Measurements from ENCODE around the gene C1QTNF2. TPM values are rescaled to one million over a fixed set of nuclear protein-coding genes. Genes with fewer than 3 reads are reported as not detected.

C1QTNF2 gene
- total and polyA plus RNA-seq, 9 donors = 0.25 to 3.7 (median 1.1) TPM; not detected in 1

- Histone ChIP-seq H3K4me3 (no peak overlapping the region), H3K27me3 (no peaks in the 10 kb centered on the region), H3K27ac (peak overlapping the region in 1 of 2 donors; percentile 60), H3K36me3 (no peaks in the 10 kb centered on the region), H3K9me3 (no peaks in the 10 kb centered on the region), H3K4me1 (ENCODE audit: insufficient read depth) (no peaks in the 10 kb centered on the region)
- WGBS, 3 donors = 86 to 95% (median 95%) methylated on average over 4 of the region's 4 CpGs
- intact Hi-C loops (cut with DNase I) = no loop called here
- TF ChIP-seq, protein P1, sequence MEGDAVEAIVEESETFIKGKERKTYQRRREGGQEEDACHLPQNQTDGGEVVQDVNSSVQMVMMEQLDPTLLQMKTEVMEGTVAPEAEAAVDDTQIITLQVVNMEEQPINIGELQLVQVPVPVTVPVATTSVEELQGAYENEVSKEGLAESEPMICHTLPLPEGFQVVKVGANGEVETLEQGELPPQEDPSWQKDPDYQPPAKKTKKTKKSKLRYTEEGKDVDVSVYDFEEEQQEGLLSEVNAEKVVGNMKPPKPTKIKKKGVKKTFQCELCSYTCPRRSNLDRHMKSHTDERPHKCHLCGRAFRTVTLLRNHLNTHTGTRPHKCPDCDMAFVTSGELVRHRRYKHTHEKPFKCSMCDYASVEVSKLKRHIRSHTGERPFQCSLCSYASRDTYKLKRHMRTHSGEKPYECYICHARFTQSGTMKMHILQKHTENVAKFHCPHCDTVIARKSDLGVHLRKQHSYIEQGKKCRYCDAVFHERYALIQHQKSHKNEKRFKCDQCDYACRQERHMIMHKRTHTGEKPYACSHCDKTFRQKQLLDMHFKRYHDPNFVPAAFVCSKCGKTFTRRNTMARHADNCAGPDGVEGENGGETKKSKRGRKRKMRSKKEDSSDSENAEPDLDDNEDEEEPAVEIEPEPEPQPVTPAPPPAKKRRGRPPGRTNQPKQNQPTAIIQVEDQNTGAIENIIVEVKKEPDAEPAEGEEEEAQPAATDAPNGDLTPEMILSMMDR (IDR thresholded peaks at IDR 0.05) = no peak
- TF ChIP-seq POLR2A (IDR thresholded peaks at IDR 0.05) (no peak), EP300 (IDR thresholded peaks at IDR 0.05) (no peak)
- no peak for DNase-seq
Measured at GRCh38 chr5:160310552-160311295, 59.7 kb downstream of the C1QTNF2 start.

DNA sequence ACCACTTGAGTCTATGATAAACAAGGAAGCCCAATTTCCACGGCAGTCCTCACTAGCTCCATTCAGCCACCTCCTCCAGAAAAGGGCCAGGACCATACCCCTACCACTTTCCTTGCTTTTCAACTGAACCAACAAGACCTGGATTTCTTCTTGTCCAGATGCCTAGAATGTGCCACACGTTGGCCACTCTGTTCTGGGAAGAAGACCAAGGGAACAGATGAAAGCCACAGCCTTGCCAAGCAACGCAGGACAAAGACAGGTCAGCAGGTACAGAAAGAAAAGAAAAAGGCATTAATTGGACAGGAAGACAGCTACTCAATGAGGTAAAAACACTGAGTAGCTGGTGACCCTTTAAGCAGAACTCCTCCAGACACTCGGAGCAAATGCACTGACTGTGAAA is 60.3 kb downstream of the C1QTNF2 start:
- no peaks in the 10 kb centered on the region for H3K4me1 ChIP-seq (ENCODE audit: insufficient read depth)
- no peak for DNase-seq

DNA sequence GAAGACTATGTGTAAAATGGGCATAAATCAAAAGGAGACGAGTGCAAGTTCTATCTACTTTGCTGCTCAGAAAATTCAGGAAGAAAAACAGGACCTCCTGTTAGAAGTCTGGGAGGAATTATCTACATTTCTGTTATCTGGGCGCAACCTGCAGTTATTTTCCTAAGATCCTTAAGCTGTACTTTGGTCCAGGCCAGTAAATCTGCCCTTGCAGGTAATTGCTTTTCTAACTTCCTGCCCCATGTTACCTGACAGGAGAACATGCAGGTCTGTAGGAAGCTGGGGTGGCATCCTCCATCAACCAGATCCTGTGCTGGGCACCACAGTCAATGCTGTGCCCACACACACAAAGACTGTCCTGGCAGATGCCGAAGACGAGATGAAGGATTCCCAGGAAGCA is 63.7 kb downstream of the C1QTNF2 start:
- intact Hi-C loops (cut with DNase I) = no loop called here
- Histone ChIP-seq H3K27me3 (no peaks in the 10 kb centered on the region), H3K4me3 (no peak overlapping the region), H3K4me1 (ENCODE audit: insufficient read depth) (no peaks in the 10 kb centered on the region), H3K9me3 (no peaks in the 10 kb centered on the region), H3K36me3 (no peaks in the 10 kb centered on the region), H3K27ac (no peak overlapping the region)
- 88 to 93% (median 91%) methylated on average over 4 of the region's 4 CpGs for WGBS, 3 donors
- no peak for DNase-seq
- TF ChIP-seq POLR2A (IDR thresholded peaks at IDR 0.05) (no peak), EP300 (IDR thresholded peaks at IDR 0.05) (no peak)
- TF ChIP-seq, protein P1 (IDR thresholded peaks at IDR 0.05) = no peak

More for the DNA sequence above, 60.3 kb downstream of the C1QTNF2 start:
- Histone ChIP-seq H3K27ac (no peak overlapping the region), H3K9me3 (no peaks in the 10 kb centered on the region), H3K4me3 (no peak overlapping the region), H3K27me3 (no peaks in the 10 kb centered on the region), H3K36me3 (no peaks in the 10 kb centered on the region)
- TF ChIP-seq EP300 (IDR thresholded peaks at IDR 0.05) (no peak), POLR2A (IDR thresholded peaks at IDR 0.05) (no peak)
- TF ChIP-seq, protein P1 (IDR thresholded peaks at IDR 0.05) = no peak
- WGBS, 3 donors = 89 to 95% (median 93%) methylated on average over 4 of the region's 4 CpGs
- intact Hi-C loops (cut with DNase I) = no loop called here

DNA sequence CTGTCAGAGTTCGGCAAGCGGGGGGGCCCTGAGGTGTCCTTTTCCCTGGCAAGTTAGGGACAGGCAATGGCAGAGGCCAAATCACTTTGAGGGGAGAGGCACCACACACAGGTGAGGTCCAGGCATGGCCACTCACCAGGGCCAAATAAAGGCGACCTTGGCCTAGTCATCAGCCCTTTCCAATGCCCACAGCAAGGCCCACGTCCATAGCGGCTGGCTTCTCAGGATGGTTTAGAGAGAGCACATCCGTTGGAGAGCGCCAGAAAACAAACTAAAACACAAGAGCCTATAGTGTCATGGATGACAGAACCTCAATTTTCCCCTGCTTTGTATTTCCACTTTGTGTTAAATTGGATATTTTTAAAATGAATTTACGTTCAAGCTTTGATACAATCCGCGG is 65.1 kb downstream of the C1QTNF2 start:
- WGBS, 3 donors = 88 to 95% (median 94%) methylated on average over 10 of the region's 10 CpGs
- TF ChIP-seq, protein P1 (IDR thresholded peaks at IDR 0.05) = no peak
- no peak for TF ChIP-seq POLR2A (IDR thresholded peaks at IDR 0.05)
- TF ChIP-seq EP300 (IDR thresholded peaks at IDR 0.05) = no peak
- H3K27me3 ChIP-seq = no peaks in the 10 kb centered on the region
- DNase-seq = no peak
- H3K4me3 ChIP-seq = no peak overlapping the region
- intact Hi-C loops (cut with DNase I) = no loop called here
- no peaks in the 10 kb centered on the region for H3K36me3 ChIP-seq
- no peaks in the 10 kb centered on the region for H3K4me1 ChIP-seq (ENCODE audit: insufficient read depth)
- H3K9me3 ChIP-seq = no peaks in the 10 kb centered on the region
- no peak overlapping the region for H3K27ac ChIP-seq
